A673 (cell line): ENCODE results near the gene TNFRSF4. TPM values are rescaled to one million over a fixed set of nuclear protein-coding genes. Genes with fewer than 3 reads are reported as not detected.
"Not testable (repeated sequence)": the region's sequence is repeated elsewhere in the genome, so short reads cannot be mapped to it uniquely, and the experiment has no call there.

ENCODE experiments used
- BruUV-seq: library from RNA; stranded (reverse); fragments of 400-500 nt; replicated peaks from 2 replicates; lab custom pipeline; 2021; lab: Mats Ljungman, UMichigan
- CTCF ChIA-PET: fragments of 300-600 bp; sonication (Branson Sonifier 250); formaldehyde crosslinking; loops from one replicate; lab custom pipeline; 2022; ENCODE audit warnings: antibody characterized with exemption; lab: Charles Lee
- POLR2A ChIA-PET: fragments of 300-600 bp; sonication (Branson Sonifier 250); formaldehyde crosslinking; loops from one replicate; lab custom pipeline; 2022; ENCODE audit warnings: antibody characterized with exemption; ENCODE audit not compliant: low non-redundant PET; lab: Charles Lee
- DNase-seq: peaks from one replicate; pipeline ENCODE4 v3.0.0-alpha.2; 2015; ENCODE audit warnings: low spot score
- H3K27ac ChIP-seq: fragments of 200-600 bp; sonication (generic); 2 replicates; pipeline ENCODE4 v1.5.1; 2016; ENCODE audit warnings: mixed run types, low read depth, mild to moderate bottlenecking, mixed read lengths, antibody characterized with exemption, low read length; ENCODE audit not compliant: poor library complexity, severe bottlenecking
- H3K27me3 ChIP-seq: fragments of 200-600 bp; sonication (generic); replicated peaks from 2 replicates; pipeline ENCODE4 v1.6.1; 2017; ENCODE audit warnings: mixed run types, low read depth, mild to moderate bottlenecking, mixed read lengths, antibody characterized with exemption, low read length; ENCODE audit not compliant: insufficient read depth, poor library complexity
- H3K36me3 ChIP-seq: fragments of 200-600 bp; sonication (generic); 2 replicates; pipeline ENCODE4 v1.6.1; 2016; ENCODE audit warnings: mixed run types, mild to moderate bottlenecking, mixed read lengths, antibody characterized with exemption, low read length; ENCODE audit not compliant: insufficient read depth, poor library complexity, severe bottlenecking
- H3K4me1 ChIP-seq: fragments of 200-600 bp; sonication (generic); 2 replicates; pipeline ENCODE4 v1.6.1; 2017; ENCODE audit warnings: mixed run types, mild to moderate bottlenecking, mixed read lengths, antibody characterized with exemption, low read length; ENCODE audit not compliant: insufficient read depth, poor library complexity, severe bottlenecking
- H3K4me3 ChIP-seq: fragments of 200-600 bp; sonication (generic); 2 replicates; pipeline ENCODE4 v1.5.1; 2016; ENCODE audit warnings: low read depth, mixed run types, mild to moderate bottlenecking, mixed read lengths, low read length; ENCODE audit not compliant: poor library complexity, severe bottlenecking
- H3K9me3 ChIP-seq: fragments of 200-600 bp; sonication (generic); 2 replicates; pipeline ENCODE4 v1.6.1; 2016; ENCODE audit warnings: mixed run types, low read depth, mild to moderate bottlenecking, mixed read lengths, antibody characterized with exemption, low read length; ENCODE audit not compliant: poor library complexity, severe bottlenecking
- EZH2 ChIP-seq: fragments of 200-600 bp; sonication (generic); IDR thresholded peaks from 2 replicates; pipeline ENCODE4 v1.6.1; 2017; ENCODE audit warnings: borderline replicate concordance, low read depth, mild to moderate bottlenecking, mixed read lengths, antibody characterized with exemption, low read length; ENCODE audit not compliant: poor library complexity, severe bottlenecking
- intact Hi-C: fragments of 100-400 bp; cut with micrococcal nuclease; formaldehyde crosslinking; loops from one replicate; pipeline ENCODE4 v1.10.0; 2022; ENCODE audit not compliant: unreplicated experiment
- total RNA-seq: library from RNA; stranded (reverse); gene quantifications from 2 replicates; pipeline ENCODE4 v1.2.3, GENCODE V29; 2021
- TF ChIP-seq, protein P1 (sequence below): fragments of 300-800, 200-600 bp; sonication (generic); conservative IDR thresholded peaks from 2 replicates; pipeline ENCODE4 v1.5.1; 2017; ENCODE audit warnings: low read depth, mild to moderate bottlenecking, antibody characterized with exemption, low read length, moderate library complexity, mixed read lengths

The TNFRSF4 gene
- total RNA-seq, 1 experiment from 2014 or later: 0.80 TPM

DNA sequence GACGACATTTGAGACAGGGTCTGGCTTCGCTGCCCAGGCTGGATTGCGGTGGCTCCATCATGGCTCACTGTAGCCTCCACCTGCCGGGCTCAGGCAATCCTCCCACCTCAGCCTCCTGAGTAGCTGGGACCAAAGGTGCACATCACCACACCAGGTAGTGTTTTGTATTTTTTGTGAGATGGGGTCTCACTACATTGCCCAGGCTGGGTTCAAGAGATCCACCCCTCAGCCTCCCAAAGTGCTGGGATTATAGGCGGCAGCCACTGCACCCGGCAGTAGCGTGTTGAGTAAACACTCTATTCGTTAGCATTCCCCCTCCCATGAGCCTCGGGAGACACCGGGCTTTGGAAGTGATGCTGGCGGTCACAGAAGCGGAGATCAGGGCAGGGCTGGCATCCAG is 39.4 kb upstream of the TNFRSF4 start:
- Histone ChIP-seq H3K4me1 (no peaks in the 10 kb centered on the region), H3K4me3 (no peak overlapping the region), H3K27me3 (no peaks in the 10 kb centered on the region), H3K9me3 (no peaks in the 10 kb centered on the region), H3K27ac (no peak overlapping the region), H3K36me3 (peaks cover 33% of the 10 kb centered on the region)
- DNase-seq: no peak
- intact Hi-C loops: no loop called here
- CTCF ChIA-PET: no interaction called here
- TF ChIP-seq, protein P1, sequence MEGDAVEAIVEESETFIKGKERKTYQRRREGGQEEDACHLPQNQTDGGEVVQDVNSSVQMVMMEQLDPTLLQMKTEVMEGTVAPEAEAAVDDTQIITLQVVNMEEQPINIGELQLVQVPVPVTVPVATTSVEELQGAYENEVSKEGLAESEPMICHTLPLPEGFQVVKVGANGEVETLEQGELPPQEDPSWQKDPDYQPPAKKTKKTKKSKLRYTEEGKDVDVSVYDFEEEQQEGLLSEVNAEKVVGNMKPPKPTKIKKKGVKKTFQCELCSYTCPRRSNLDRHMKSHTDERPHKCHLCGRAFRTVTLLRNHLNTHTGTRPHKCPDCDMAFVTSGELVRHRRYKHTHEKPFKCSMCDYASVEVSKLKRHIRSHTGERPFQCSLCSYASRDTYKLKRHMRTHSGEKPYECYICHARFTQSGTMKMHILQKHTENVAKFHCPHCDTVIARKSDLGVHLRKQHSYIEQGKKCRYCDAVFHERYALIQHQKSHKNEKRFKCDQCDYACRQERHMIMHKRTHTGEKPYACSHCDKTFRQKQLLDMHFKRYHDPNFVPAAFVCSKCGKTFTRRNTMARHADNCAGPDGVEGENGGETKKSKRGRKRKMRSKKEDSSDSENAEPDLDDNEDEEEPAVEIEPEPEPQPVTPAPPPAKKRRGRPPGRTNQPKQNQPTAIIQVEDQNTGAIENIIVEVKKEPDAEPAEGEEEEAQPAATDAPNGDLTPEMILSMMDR: no peak
- TF ChIP-seq EZH2: no peak
- POLR2A ChIA-PET: no interaction called here
- BruUV-seq: no TSS peak

- intact Hi-C loops: no loop called here
- H3K27me3 ChIP-seq: no peaks in the 10 kb centered on the region
- DNase-seq: no peak
- no peaks in the 10 kb centered on the region for H3K4me1 ChIP-seq
- no peaks in the 10 kb centered on the region for H3K9me3 ChIP-seq
- CTCF ChIA-PET: no interaction called here
- BruUV-seq: no TSS peak
- peak overlapping the region; percentile 30 for H3K27ac ChIP-seq
- POLR2A ChIA-PET: no interaction called here
- no peak overlapping the region for H3K4me3 ChIP-seq
- peaks cover 28% of the 10 kb centered on the region for H3K36me3 ChIP-seq
- no peak for TF ChIP-seq EZH2
- TF ChIP-seq, protein P1: no peak
Observed at GRCh38 chr1:1250786-1251284, 36.9 kb upstream of the TNFRSF4 start.

DNA sequence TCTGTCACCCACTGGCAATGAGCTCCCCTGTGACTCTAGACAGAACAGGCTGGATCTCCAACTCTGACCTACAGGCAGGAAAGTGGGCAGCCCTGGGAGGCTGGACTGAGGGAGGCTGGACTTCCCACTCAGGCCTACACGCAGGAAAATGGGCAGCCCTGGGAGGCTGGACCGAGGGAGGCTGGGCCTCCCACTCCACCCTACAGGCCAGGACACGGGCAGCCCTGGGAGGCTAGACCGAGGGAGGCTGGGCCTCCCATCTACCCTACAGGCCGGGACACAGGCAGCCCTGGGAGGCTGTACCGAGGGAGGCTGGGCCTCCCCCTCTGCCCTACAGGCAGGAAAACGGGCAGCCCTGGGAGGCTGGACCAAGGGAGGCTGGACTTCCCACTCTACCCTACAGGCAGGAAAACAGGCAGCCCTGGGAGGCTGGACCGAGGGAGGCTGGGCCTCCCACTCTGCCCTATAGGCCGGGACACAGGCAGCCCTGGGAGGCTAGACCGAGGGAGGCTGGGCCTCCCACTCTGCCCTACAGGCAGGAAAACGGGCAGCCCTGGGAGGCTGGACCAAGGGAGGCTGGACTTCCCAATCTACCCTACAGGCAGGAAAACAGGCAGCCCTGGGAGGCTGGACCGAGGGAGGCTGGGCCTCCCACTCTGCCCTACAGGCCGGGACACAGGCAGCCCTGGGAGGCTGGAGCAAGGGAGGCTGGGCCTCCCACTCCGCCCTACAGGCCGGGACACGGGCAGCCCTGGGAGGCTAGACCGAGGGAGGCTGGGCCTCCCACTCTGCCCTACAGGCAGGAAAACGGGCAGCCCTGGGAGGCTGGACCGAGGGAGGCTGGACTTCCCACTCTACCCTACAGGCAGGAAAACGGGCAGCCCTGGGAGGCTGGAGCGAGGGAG is 34.3 kb upstream of the TNFRSF4 start:
- intact Hi-C loops, CTCF ChIA-PET, H3K36me3 ChIP-seq, POLR2A ChIA-PET, H3K9me3 ChIP-seq, H3K27ac ChIP-seq, H3K4me1 ChIP-seq, H3K27me3 ChIP-seq, DNase-seq, H3K4me3 ChIP-seq, BruUV-seq: not testable (repeated sequence)
